ENCODE results near the gene VSIG10L. TPM values are rescaled to one million over a fixed set of nuclear protein-coding genes. Genes with fewer than 3 reads are reported as not detected.

Gene VSIG10L
- total and polyA plus RNA-seq, 7 donors: 0.35 to 2.3 (median 0.79) TPM

- Histone ChIP-seq H3K4me3 (peak overlapping the region; percentile 78), H3K4me1 (peaks cover 18% of the 10 kb centered on the region), H3K36me3 (ENCODE audit: insufficient read depth in 1 of 2, low read depth in 1 of 2) (no peaks in the 10 kb centered on the region), H3K27ac (peak overlapping the region; percentile 89), H3K9me3 (no peaks in the 10 kb centered on the region), H3K27me3 (ENCODE audit: insufficient read depth in 3 of 3, low read length in 2 of 3) (no peaks in the 10 kb centered on the region)
- ATAC-seq (no peak), DNase-seq (peak in 1 of 2 donors; percentile 26)
- WGBS, 3 donors: 74 to 82% (median 78%) methylated on average over 15 of the region's 15 CpGs
- no peak for TF ChIP-seq CTCF (IDR thresholded peaks at IDR 0.05)
- intact Hi-C loops (cut with DNase I): no loop called here
Observed at GRCh38 chr19:51364200-51365106, 22.5 kb upstream of the VSIG10L start.

- no peaks in the 10 kb centered on the region for H3K27me3 ChIP-seq (ENCODE audit: insufficient read depth in 3 of 3, low read length in 2 of 3)
- intact Hi-C loops (cut with DNase I): no loop called here
- TF ChIP-seq CTCF (IDR thresholded peaks at IDR 0.05): no peak
- H3K4me1 ChIP-seq: peaks cover 18% of the 10 kb centered on the region
- 88 to 90% (median 89%) methylated on average over 13 of the region's 13 CpGs for WGBS, 3 donors
- H3K9me3 ChIP-seq: no peaks in the 10 kb centered on the region
- ATAC-seq (no peak), DNase-seq (peak in 1 of 2 donors; percentile 43)
- H3K4me3 ChIP-seq: no peak overlapping the region
- no peak overlapping the region for H3K27ac ChIP-seq
- no peaks in the 10 kb centered on the region for H3K36me3 ChIP-seq (ENCODE audit: insufficient read depth in 1 of 2, low read depth in 1 of 2)
Observed at GRCh38 chr19:51361239-51361638, 19.3 kb upstream of the VSIG10L start.

- no peak overlapping the region for H3K4me3 ChIP-seq
- ATAC-seq (no peak), DNase-seq (no peak)
- no peaks in the 10 kb centered on the region for H3K36me3 ChIP-seq (ENCODE audit: insufficient read depth in 1 of 2, low read depth in 1 of 2)
- no peaks in the 10 kb centered on the region for H3K9me3 ChIP-seq
- H3K4me1 ChIP-seq: peaks cover 7% of the 10 kb centered on the region
- H3K27me3 ChIP-seq (ENCODE audit: insufficient read depth in 3 of 3, low read length in 2 of 3): no peaks in the 10 kb centered on the region
- intact Hi-C loops (cut with DNase I): no loop called here
- no peak for TF ChIP-seq CTCF (IDR thresholded peaks at IDR 0.05)
- H3K27ac ChIP-seq: no peak overlapping the region
- WGBS, 3 donors: 95 to 96% (median 96%) methylated on average over 4 of the region's 4 CpGs
Observed at GRCh38 chr19:51359294-51359693, 17.4 kb upstream of the VSIG10L start.

GRCh38 chr19:51357952-51358351 lies 16.0 kb upstream of the VSIG10L start:
- WGBS, 3 donors: 67 to 71% (median 70%) methylated on average over 6 to 7 of the region's 7 CpGs
- Histone ChIP-seq H3K9me3 (no peaks in the 10 kb centered on the region), H3K27me3 (ENCODE audit: insufficient read depth in 3 of 3, low read length in 2 of 3) (no peaks in the 10 kb centered on the region), H3K36me3 (ENCODE audit: insufficient read depth in 1 of 2, low read depth in 1 of 2) (peaks cover under 1 to 2% of the 10 kb centered on the region in 2 donors), H3K27ac (no peak overlapping the region), H3K4me3 (no peak overlapping the region), H3K4me1 (no peaks in the 10 kb centered on the region)
- intact Hi-C loops (cut with DNase I): no loop called here
- peak in 1 of 2 donors; percentile 25 for DNase-seq
- no peak for TF ChIP-seq CTCF (IDR thresholded peaks at IDR 0.05)
- no peak for ATAC-seq
